Measurements from ENCODE around the gene GBP7.

- no peak for TF ChIP-seq CTCF (IDR thresholded peaks at IDR 0.05; ENCODE audit: low read depth, low read length, poor library complexity, severe bottlenecking)
- no peak for TF ChIP-seq EZH2phosphoT487 (IDR thresholded peaks at IDR 0.05; ENCODE audit: borderline replicate concordance, low read length)
Observed at GRCh38 chr1:89149976-89150375, 25.8 kb downstream of the GBP7 start.
